T-helper 1 cell treated with Interleukin-12 subunit alpha and Interleukin-12 subunit beta and Interleukin-4 antibody, amounts not matched to agents 30 μg/mL and 1 μg/mL, for 36 hours (primary cell): ENCODE results near the gene SYCE1.

Source experiments
- H3K27ac Mint-ChIP-seq: one replicate; pipeline ENCODE4 v1.8.0; 2021; ENCODE audit warnings: mild to moderate bottlenecking, mixed read lengths
- H3K27me3 Mint-ChIP-seq: one replicate; pipeline ENCODE4 v1.8.0; 2021; ENCODE audit warnings: low read depth, mixed read lengths
- H3K36me3 Mint-ChIP-seq: one replicate; pipeline ENCODE4 v1.8.0; 2021; ENCODE audit warnings: low read depth, mixed read lengths
- H3K4me1 Mint-ChIP-seq: one replicate; pipeline ENCODE4 v1.8.0; 2021; ENCODE audit warnings: low read depth, mixed read lengths
- H3K4me3 Mint-ChIP-seq: one replicate; pipeline ENCODE4 v1.8.0; 2021; ENCODE audit warnings: mild to moderate bottlenecking, moderate library complexity, mixed read lengths
- H3K9me3 Mint-ChIP-seq: one replicate; pipeline ENCODE4 v1.8.0; 2021; ENCODE audit warnings: mixed read lengths

Gene SYCE1

DNA sequence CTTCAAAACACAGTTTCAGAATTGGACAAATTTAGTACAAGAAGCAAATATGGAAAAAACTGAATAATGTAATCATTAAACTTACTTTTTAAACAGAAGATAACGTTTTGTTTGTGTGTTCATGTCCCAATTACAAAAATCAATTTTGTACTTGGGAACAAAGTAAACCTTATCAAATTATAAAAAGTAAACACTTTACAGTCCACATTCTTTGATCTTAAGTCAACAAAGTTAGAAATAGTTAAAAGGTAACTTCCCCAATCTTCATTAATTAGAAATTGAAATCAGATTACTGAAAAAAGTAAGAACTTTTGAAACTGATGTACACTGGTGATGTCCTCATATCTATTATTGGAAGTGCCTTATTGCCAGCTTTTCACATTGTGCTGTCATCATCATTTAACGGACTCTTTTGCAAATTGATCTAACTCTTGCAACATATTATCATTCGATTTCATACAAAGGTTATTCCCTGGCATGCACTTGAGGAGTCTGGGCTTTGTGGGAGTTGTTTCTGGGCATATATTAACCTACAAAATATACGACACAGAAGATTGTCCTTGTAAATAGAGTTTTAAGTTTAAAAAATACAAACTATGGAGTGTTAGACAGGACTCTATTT is 53.4 kb downstream of the SYCE1 start:
- Mint-ChIP-seq H3K9me3 (peaks cover 12% of the 10 kb centered on the region), H3K4me3 (no peak overlapping the region), H3K27ac (no peak overlapping the region), H3K4me1 (no peaks in the 10 kb centered on the region), H3K36me3 (peaks cover 2% of the 10 kb centered on the region), H3K27me3 (peaks cover 39% of the 10 kb centered on the region)

DNA sequence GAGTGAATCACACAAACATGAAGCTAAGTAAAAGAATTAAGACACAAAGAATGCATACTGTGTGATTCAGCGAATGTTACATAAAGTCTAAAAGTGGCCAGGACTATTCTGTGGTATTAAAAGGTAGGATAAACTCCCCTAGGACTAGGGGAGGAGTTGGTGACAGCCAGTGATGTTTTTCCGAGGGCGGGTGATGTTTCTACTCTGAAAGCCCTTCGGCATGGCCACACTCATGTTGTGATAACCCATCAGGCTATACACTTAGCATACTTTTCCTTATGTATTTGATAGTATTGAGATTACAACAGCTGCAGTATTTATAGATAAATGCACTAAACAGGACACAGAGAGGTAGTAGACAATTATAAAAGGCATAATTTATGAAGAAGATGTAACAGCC is 54.0 kb downstream of the SYCE1 start:
- Mint-ChIP-seq H3K27ac (no peak overlapping the region), H3K9me3 (peaks cover 12% of the 10 kb centered on the region), H3K27me3 (peaks cover 34% of the 10 kb centered on the region), H3K36me3 (peaks cover 2% of the 10 kb centered on the region), H3K4me3 (no peak overlapping the region), H3K4me1 (no peaks in the 10 kb centered on the region)

DNA sequence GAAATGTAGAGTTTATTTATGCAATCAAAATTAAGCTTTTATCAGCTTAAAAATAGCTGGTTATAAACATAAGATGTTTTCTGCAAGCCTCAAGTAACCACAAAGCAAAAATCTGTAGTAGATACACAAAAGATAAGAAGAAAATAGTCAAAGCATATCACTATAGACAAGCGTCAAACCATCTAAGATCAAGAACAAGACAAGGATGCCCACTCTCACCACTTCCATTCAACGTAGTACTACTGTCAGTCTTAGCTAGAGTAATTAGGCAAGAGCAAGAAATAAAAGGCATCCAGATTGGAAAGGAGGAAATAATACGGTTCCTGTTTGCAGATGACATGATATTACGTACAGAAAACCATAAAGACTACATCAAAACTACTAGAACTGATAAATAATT is 55.7 kb downstream of the SYCE1 start:
- peaks cover 31% of the 10 kb centered on the region for H3K27me3 Mint-ChIP-seq
- H3K36me3 Mint-ChIP-seq, result peaks cover 2% of the 10 kb centered on the region
- H3K4me1 Mint-ChIP-seq, result no peaks in the 10 kb centered on the region
- H3K9me3 Mint-ChIP-seq, result peaks cover 12% of the 10 kb centered on the region
- H3K27ac Mint-ChIP-seq, result no peak overlapping the region
- no peak overlapping the region for H3K4me3 Mint-ChIP-seq
